GM10248 (cell line): ENCODE measurements around the gene SNAPC4.

Experiments
- CTCF ChIA-PET: fragments of 300-600 bp; sonication (Branson Sonifier 250); formaldehyde crosslinking; extraction: SDS; loops from one replicate; lab custom pipeline; 2021; ENCODE audit warnings: antibody characterized with exemption; lab: Yijun Ruan, JAX
- POLR2A ChIA-PET: fragments of 350-650 bp; sonication (Branson Sonifier 250); formaldehyde crosslinking; extraction: SDS; loops from one replicate; lab custom pipeline; 2020; ENCODE audit warnings: antibody characterized with exemption; lab: Yijun Ruan, JAX
- DNase-seq: peaks from one replicate; pipeline ENCODE4 v3.0.0; 2012; ENCODE audit errors: extremely low spot score
- CTCF ChIP-seq: IDR thresholded peaks from 2 replicates; pipeline ENCODE4 v1.5.1; 2012; ENCODE audit warnings: mild to moderate bottlenecking, low read depth; ENCODE audit errors: extremely low read depth, missing control alignments, control extremely low read depth

Gene SNAPC4

GRCh38 chr9:136365775-136366222 is 34.2 kb downstream of the SNAPC4 start:
- ChIA-PET CTCF (interaction anchor here (1.6 to 1.8 kb wide), 4 partner anchors 12 to 38 kb away, joined by 3 to 6 read pairs (median 5); no protein-coding TSS in a partner anchor), POLR2A (no interaction called here)
- TF ChIP-seq CTCF, result no peak
- no peak for DNase-seq

GRCh38 chr9:136364942-136365774 is 34.8 kb downstream of the SNAPC4 start:
- ChIA-PET CTCF (interaction anchor here (1.6 to 3.2 kb wide), 4 partner anchors 11 to 39 kb away, joined by 3 to 17 read pairs (median 6); no protein-coding TSS in a partner anchor), POLR2A (no interaction called here)
- no peak for DNase-seq
- no peak for TF ChIP-seq CTCF

- no peak for TF ChIP-seq CTCF
- ChIA-PET POLR2A (interaction anchor here (1.4 kb wide), 1 partner anchor 40 kb away, joined by 6 read pairs; no protein-coding TSS in a partner anchor), CTCF (interaction anchor here (0.7 to 3.3 kb wide), 16 partner anchors 10 to 246 kb away, joined by 3 to 39 read pairs (median 7); partner anchors contain the start of gene CARD9)
- no peak for DNase-seq
These were observed 35.8 kb downstream of the SNAPC4 start for GRCh38 chr9:136363949-136364748.

- ChIA-PET POLR2A (interaction anchor here (0.5 to 1.4 kb wide), 5 partner anchors 41 to 657 kb away, joined by 3 to 6 read pairs (median 3); no protein-coding TSS in a partner anchor), CTCF (interaction anchor here (0.7 to 3.3 kb wide), 25 partner anchors 9 to 245 kb away, joined by 3 to 39 read pairs (median 5); partner anchors contain the start of gene CARD9)
- TF ChIP-seq CTCF, result peak; percentile 96
- peak; percentile 100 for DNase-seq
These were observed 36.6 kb downstream of the SNAPC4 start, which contains the start of gene DNLZ for GRCh38 chr9:136363106-136363948. Gene DNLZ, minus strand, starts transcription at chr9:136363744. Its CDS starts 30 bp downstream, at chr9:136363714.

GRCh38 chr9:136362450-136362784 is 37.6 kb downstream of the SNAPC4 start:
- CTCF ChIA-PET, result interaction anchor here (0.8 to 3.3 kb wide), 18 partner anchors 8 to 122 kb away, joined by 3 to 39 read pairs (median 7); partner anchors contain the start of gene CARD9

More at GRCh38 chr9:136362450-136362784, 37.6 kb downstream of the SNAPC4 start:
- DNase-seq, result no peak
- no peak for TF ChIP-seq CTCF
- POLR2A ChIA-PET, result interaction anchor here (0.5 to 1.4 kb wide), 4 partner anchors 41 to 657 kb away, joined by 3 to 6 read pairs (median 3); no protein-coding TSS in a partner anchor
